A549 (cell line): ENCODE data around the gene SLC16A7. TPM values are rescaled to one million over a fixed set of nuclear protein-coding genes. Genes with fewer than 3 reads are reported as not detected.

Experiments
- ATAC-seq, 2 experiments: fragments of 200-7000 bp in 1 of 2; fragments of >200 bp in 1 of 2; cut with Nextera tagmentation in 1 of 2; cut with Tn5 transposase in 1 of 2; 3 replicates each; pipeline versions ENCODE4 v1.8.0 to v1.9.1; 2018 to 2020; ENCODE audit warnings: mild to moderate bottlenecking in 1 of 2, moderate library complexity in 1 of 2
- CTCF ChIA-PET: fragments of 300-600 bp; sonication (Branson Sonifier 250); formaldehyde crosslinking; extraction: SDS; loops from one replicate; lab custom pipeline; 2021; ENCODE audit warnings: antibody characterized with exemption, inconsistent platforms; lab: Yijun Ruan, JAX
- POLR2A ChIA-PET: fragments of 350-600 bp; formaldehyde crosslinking; extraction: SDS; loops from one replicate; lab custom pipeline; 2021; ENCODE audit warnings: antibody characterized with exemption, inconsistent platforms; lab: Yijun Ruan, JAX
- DNase-seq, 2 experiments: peaks; one replicate each; pipeline versions ENCODE4 v3.0.0 to v3.0.0-alpha.2; 2011 to 2016; ENCODE audit warnings: low read depth in 1 of 2, low spot score in 1 of 2
- FAIRE-seq: peaks from 2 replicates; lab custom pipeline; 2011; peaks lifted over from hg19 to GRCh38; lab: Jason Lieb, UNC
- H3K27ac ChIP-seq, 2 experiments: fragments of >200 bp; sonication (Bioruptor Twin); formaldehyde crosslinking; 3 replicates each; pipeline ENCODE4 v1.5.1; 2016 to 2017
- H3K4me1 ChIP-seq: fragments of >200 bp; sonication (Bioruptor Twin); formaldehyde crosslinking; 3 replicates; pipeline ENCODE4 v1.6.1; 2016
- H3K4me2 ChIP-seq: fragments of >200 bp; sonication (Bioruptor Twin); formaldehyde crosslinking; 3 replicates; pipeline ENCODE4 v1.6.1; 2016
- H3K4me3 ChIP-seq: fragments of >200 bp; sonication (Bioruptor Twin); formaldehyde crosslinking; 3 replicates; pipeline ENCODE4 v1.5.1; 2016
- H3K9me3 ChIP-seq: fragments of >200 bp; sonication (Bioruptor Twin); formaldehyde crosslinking; 3 replicates; pipeline ENCODE4 v1.6.1; 2016
- BHLHE40 ChIP-seq: IDR thresholded peaks from 2 replicates; pipeline ENCODE4 v1.6.1; 2012; ENCODE audit warnings: low read depth, low read length, inconsistent platforms
- CBX2 ChIP-seq: fragments of 200-600 bp; sonication (generic); IDR thresholded peaks from 2 replicates; pipeline ENCODE4 v1.6.1; 2016; ENCODE audit warnings: low read depth, mild to moderate bottlenecking, borderline replicate concordance
- CHD4 ChIP-seq: fragments of 200-600 bp; sonication (generic); IDR thresholded peaks from 2 replicates; pipeline ENCODE4 v1.6.1; 2016; ENCODE audit warnings: antibody characterized with exemption, mild to moderate bottlenecking, borderline replicate concordance
- EHMT2 ChIP-seq: fragments of 200-600 bp; sonication (generic); IDR thresholded peaks from 2 replicates; pipeline ENCODE4 v1.6.1; 2016; ENCODE audit warnings: antibody characterized with exemption, low read depth, mild to moderate bottlenecking, moderate library complexity
- ESRRA ChIP-seq: fragments of 150-350 bp; IDR thresholded peaks from 2 replicates; pipeline ENCODE4 v1.6.1; 2014; ENCODE audit warnings: mild to moderate bottlenecking, low read length, borderline replicate concordance
- FOSB ChIP-seq: fragments of 250-450 bp; sonication (Bioruptor Pico); IDR thresholded peaks from 2 replicates; pipeline ENCODE4 v1.5.0; 2020; ENCODE audit warnings: mild to moderate bottlenecking, moderate library complexity
- FOSL2 ChIP-seq, 2 experiments: fragments of 450-650 bp in 1 of 2; fragments of >200 bp in 1 of 2; sonication (Bioruptor Twin) in 1 of 2; formaldehyde crosslinking; IDR thresholded peaks; 2 replicates each; pipeline versions ENCODE4 v1.5.0 to v1.6.1; 2016 to 2020; ENCODE audit warnings: mild to moderate bottlenecking in 1 of 2, moderate library complexity in 1 of 2
- FOXS1 ChIP-seq: fragments of 250-450 bp; sonication (Bioruptor Pico); IDR thresholded peaks from 2 replicates; pipeline ENCODE4 v1.5.0; 2020; ENCODE audit warnings: mild to moderate bottlenecking, moderate library complexity
- GATA3 ChIP-seq: IDR thresholded peaks from 2 replicates; pipeline ENCODE4 v1.6.1; 2012; ENCODE audit warnings: borderline replicate concordance
- HOXA7 ChIP-seq: fragments of 250-450 bp; sonication (Bioruptor Pico); IDR thresholded peaks from 2 replicates; pipeline ENCODE4 v1.5.0; 2020; ENCODE audit warnings: mild to moderate bottlenecking, moderate library complexity
- HOXB13 ChIP-seq: fragments of 250-450 bp; sonication (Bioruptor Pico); IDR thresholded peaks from 2 replicates; pipeline ENCODE4 v1.5.0; 2020; ENCODE audit warnings: low read depth, mild to moderate bottlenecking, moderate library complexity
- JUNB ChIP-seq: fragments of >200 bp; sonication (Bioruptor Twin); formaldehyde crosslinking; IDR thresholded peaks from 2 replicates; pipeline ENCODE4 v1.6.1; 2016
- KDM1A ChIP-seq: fragments of 200-600 bp; sonication (generic); IDR thresholded peaks from 2 replicates; pipeline ENCODE4 v1.6.1; 2016; ENCODE audit warnings: low read depth, mild to moderate bottlenecking
- KDM5A ChIP-seq: fragments of 200-600 bp; sonication (generic); IDR thresholded peaks from 2 replicates; pipeline ENCODE4 v1.6.1; 2016; ENCODE audit warnings: antibody characterized with exemption, mild to moderate bottlenecking
- MAFK ChIP-seq: fragments of 450-650 bp; IDR thresholded peaks from 2 replicates; pipeline ENCODE4 v1.6.1; 2014; ENCODE audit not compliant: partially characterized antibody
- MAZ ChIP-seq: fragments of 150-350 bp; IDR thresholded peaks from 2 replicates; pipeline ENCODE4 v1.6.1; 2014; ENCODE audit warnings: antibody characterized with exemption, low read depth, low read length, borderline replicate concordance
- NR3C1 ChIP-seq: fragments of >200 bp; sonication (Bioruptor Twin); formaldehyde crosslinking; IDR thresholded peaks from 3 replicates; pipeline ENCODE4 v1.6.1; 2017
- RAD21 ChIP-seq, 2 experiments: fragments of >200 bp in 1 of 2; sonication (Bioruptor Twin) in 1 of 2; formaldehyde crosslinking in 1 of 2; IDR thresholded peaks in 1 of 2; conservative IDR thresholded peaks in 1 of 2; 2 replicates in 1 of 2; 3 replicates in 1 of 2; pipeline ENCODE4 v1.6.1; 2012 to 2018; ENCODE audit warnings: inconsistent platforms in 1 of 2
- RARB ChIP-seq: fragments of 250-450 bp; sonication (Bioruptor Pico); IDR thresholded peaks from 2 replicates; pipeline ENCODE4 v1.8.0; 2021; ENCODE audit warnings: mild to moderate bottlenecking, moderate library complexity
- RFX5 ChIP-seq: fragments of 450-650 bp; IDR thresholded peaks from 2 replicates; pipeline ENCODE4 v1.7.1; 2014; ENCODE audit warnings: antibody characterized with exemption, mild to moderate bottlenecking, moderate library complexity
- WGBS: methylation state at CpG from one replicate; pipeline ENCODE4 v1.1.6; 2017; ENCODE audit errors: missing lambda C conversion rate; 5-methylcytosine and 5-hydroxymethylcytosine counted together
- polyA plus RNA-seq, 4 experiments: library from polyadenylated mRNA; depleted of rRNA in 3 of 4; stranded (reverse); fragments of >200 nt; fragmentation: RNase III in 1 of 4; extraction: RNeasy Plus Mini Kit Qiagen cat#74134 plus additional on column Dnase treatment in 1 of 4; gene quantifications; 2 replicates in 3 of 4; 3 replicates in 1 of 4; pipeline ENCODE4 v1.2.3, GENCODE V29; 2011 to 2017
- TF ChIP-seq, protein P1 (sequence below): fragments of 450-650 bp; IDR thresholded peaks from 2 replicates; pipeline ENCODE4 v1.6.1; 2014; ENCODE audit warnings: antibody characterized with exemption
- TF ChIP-seq, protein P2 (sequence below): fragments of >200 bp; sonication (Bioruptor Twin); formaldehyde crosslinking; IDR thresholded peaks from 3 replicates; pipeline ENCODE4 v1.5.1; 2016
- TF ChIP-seq, protein P3 (sequence below): fragments of 200-600 bp; sonication (generic); IDR thresholded peaks from 2 replicates; pipeline ENCODE4 v1.6.1; 2016; ENCODE audit warnings: antibody characterized with exemption, mild to moderate bottlenecking, moderate library complexity
- TF ChIP-seq, protein P4 (sequence below): IDR thresholded peaks from 2 replicates; pipeline ENCODE4 v1.6.1; 2012
- TF ChIP-seq, protein P5 (sequence below): IDR thresholded peaks from 2 replicates; pipeline ENCODE4 v1.6.1; 2012
- TF ChIP-seq, protein P6 (sequence below): fragments of >200 bp; sonication (Bioruptor Twin); formaldehyde crosslinking; IDR thresholded peaks from 2 replicates; pipeline ENCODE4 v1.6.1; 2016

SLC16A7 gene
- polyA plus RNA-seq, 2 of the 4 experiments (the other 2 are of a cell fraction), result 0.14 to 0.23 TPM

DNA sequence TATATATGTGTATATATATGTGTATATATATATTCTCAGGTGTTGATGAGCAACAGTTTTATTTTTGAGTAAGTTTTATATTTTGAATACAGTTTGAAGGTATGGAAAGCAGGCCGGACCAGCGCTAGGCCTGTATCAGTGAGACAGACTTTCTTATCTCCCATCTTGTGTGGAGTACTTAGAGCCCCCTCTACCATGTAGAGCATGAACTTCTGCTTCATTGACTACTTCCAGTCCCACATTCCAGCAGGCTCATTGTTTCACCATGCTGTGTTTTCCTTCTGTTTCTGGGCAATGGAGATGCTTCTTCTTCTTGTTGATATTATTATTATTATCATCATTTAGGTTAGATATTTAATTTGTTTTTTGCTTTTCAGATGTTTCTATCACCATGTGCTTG lies 76.4 kb downstream of the SLC16A7 start:
- ChIA-PET POLR2A (no interaction called here), CTCF (no interaction called here)
- no peak for ATAC-seq
- H3K9me3 ChIP-seq, result peaks cover 7% of the 10 kb centered on the region; the same call in 1 of the 3 replicates
- H3K4me3 ChIP-seq, result no peak overlapping the region
- no peak for FAIRE-seq
- no peak overlapping the region for H3K27ac ChIP-seq
- DNase-seq, result no peak
- H3K4me1 ChIP-seq, result no peaks in the 10 kb centered on the region
- no peak for TF ChIP-seq JUNB
- TF ChIP-seq FOXS1, result no peak
- TF ChIP-seq KDM5A, result no peak
- TF ChIP-seq, protein P1, sequence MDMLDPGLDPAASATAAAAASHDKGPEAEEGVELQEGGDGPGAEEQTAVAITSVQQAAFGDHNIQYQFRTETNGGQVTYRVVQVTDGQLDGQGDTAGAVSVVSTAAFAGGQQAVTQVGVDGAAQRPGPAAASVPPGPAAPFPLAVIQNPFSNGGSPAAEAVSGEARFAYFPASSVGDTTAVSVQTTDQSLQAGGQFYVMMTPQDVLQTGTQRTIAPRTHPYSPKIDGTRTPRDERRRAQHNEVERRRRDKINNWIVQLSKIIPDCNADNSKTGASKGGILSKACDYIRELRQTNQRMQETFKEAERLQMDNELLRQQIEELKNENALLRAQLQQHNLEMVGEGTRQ, result no peak
- no peak for TF ChIP-seq NR3C1
- no peak for TF ChIP-seq RFX5
- TF ChIP-seq MAZ, result no peak
- no peak for TF ChIP-seq CHD4
- WGBS, result 87% methylated on average over 2 of the region's 2 CpGs
- no peak overlapping the region for H3K4me2 ChIP-seq

DNA sequence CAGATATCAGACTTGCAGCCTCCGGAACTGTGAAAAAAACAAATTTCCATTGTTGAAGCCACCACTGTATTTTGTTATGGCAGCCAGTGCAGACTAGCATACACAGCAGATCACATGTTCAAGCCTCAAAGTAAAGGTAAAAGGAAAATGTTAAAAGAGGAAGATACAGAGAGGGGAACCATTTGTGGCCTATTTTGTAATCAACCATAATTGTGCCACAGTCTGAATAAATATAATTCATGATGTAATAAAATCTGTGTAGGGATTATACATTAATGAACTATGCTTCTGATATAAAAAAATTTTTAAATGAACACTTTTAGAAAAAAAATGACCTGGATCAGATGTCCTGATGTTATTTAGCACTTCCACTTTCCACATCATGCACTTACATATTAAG lies 79.6 kb downstream of the SLC16A7 start:
- no peaks in the 10 kb centered on the region for H3K4me1 ChIP-seq
- CTCF ChIA-PET, result no interaction called here
- H3K4me3 ChIP-seq, result no peak overlapping the region
- TF ChIP-seq BHLHE40, result no peak
- TF ChIP-seq HOXA7 (CRISPR knock-in tag), result no peak
- no peak overlapping the region for H3K27ac ChIP-seq
- H3K4me2 ChIP-seq, result no peak overlapping the region
- FAIRE-seq (no peak), ATAC-seq (no peak), DNase-seq (no peak)
- POLR2A ChIA-PET, result no interaction called here
- 91% methylated on average over 1 of the region's 1 CpG for WGBS
- no peaks in the 10 kb centered on the region; the same call in 2 of the 3 replicates for H3K9me3 ChIP-seq

DNA sequence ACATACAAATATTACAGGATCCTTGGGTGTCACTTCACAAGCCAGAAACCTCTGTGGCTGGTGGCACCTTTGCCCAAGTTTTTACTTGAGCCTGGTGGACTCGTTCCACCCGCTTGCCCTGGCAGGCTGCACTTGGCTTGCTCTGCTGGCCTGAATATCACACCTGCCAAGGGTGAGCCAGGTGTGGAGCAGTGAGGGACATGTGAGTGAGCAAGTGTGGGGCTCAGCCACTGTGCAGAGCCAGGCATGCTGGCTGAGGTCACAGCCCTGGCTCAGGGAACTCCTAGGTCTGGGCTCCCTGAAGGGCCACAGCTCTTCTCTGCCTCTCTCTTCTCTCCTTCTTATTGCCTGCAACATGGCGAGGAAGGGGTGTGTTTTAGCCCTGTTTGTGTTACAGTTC lies 82.0 kb downstream of the SLC16A7 start:
- CTCF ChIA-PET, result no interaction called here

More for the DNA sequence above, 82.0 kb downstream of the SLC16A7 start:
- no peaks in the 10 kb centered on the region for H3K4me1 ChIP-seq
- ATAC-seq (no peak), DNase-seq (no peak), FAIRE-seq (no peak)
- 3% methylated on average over 3 of the region's 3 CpGs for WGBS
- H3K9me3 ChIP-seq, result peaks cover 3% of the 10 kb centered on the region; the same call in 1 of the 3 replicates
- no peak overlapping the region for H3K27ac ChIP-seq
- H3K4me2 ChIP-seq, result no peak overlapping the region
- TF ChIP-seq JUNB, result no peak
- TF ChIP-seq, protein P2, sequence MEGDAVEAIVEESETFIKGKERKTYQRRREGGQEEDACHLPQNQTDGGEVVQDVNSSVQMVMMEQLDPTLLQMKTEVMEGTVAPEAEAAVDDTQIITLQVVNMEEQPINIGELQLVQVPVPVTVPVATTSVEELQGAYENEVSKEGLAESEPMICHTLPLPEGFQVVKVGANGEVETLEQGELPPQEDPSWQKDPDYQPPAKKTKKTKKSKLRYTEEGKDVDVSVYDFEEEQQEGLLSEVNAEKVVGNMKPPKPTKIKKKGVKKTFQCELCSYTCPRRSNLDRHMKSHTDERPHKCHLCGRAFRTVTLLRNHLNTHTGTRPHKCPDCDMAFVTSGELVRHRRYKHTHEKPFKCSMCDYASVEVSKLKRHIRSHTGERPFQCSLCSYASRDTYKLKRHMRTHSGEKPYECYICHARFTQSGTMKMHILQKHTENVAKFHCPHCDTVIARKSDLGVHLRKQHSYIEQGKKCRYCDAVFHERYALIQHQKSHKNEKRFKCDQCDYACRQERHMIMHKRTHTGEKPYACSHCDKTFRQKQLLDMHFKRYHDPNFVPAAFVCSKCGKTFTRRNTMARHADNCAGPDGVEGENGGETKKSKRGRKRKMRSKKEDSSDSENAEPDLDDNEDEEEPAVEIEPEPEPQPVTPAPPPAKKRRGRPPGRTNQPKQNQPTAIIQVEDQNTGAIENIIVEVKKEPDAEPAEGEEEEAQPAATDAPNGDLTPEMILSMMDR, result no peak
- TF ChIP-seq, protein P3, sequence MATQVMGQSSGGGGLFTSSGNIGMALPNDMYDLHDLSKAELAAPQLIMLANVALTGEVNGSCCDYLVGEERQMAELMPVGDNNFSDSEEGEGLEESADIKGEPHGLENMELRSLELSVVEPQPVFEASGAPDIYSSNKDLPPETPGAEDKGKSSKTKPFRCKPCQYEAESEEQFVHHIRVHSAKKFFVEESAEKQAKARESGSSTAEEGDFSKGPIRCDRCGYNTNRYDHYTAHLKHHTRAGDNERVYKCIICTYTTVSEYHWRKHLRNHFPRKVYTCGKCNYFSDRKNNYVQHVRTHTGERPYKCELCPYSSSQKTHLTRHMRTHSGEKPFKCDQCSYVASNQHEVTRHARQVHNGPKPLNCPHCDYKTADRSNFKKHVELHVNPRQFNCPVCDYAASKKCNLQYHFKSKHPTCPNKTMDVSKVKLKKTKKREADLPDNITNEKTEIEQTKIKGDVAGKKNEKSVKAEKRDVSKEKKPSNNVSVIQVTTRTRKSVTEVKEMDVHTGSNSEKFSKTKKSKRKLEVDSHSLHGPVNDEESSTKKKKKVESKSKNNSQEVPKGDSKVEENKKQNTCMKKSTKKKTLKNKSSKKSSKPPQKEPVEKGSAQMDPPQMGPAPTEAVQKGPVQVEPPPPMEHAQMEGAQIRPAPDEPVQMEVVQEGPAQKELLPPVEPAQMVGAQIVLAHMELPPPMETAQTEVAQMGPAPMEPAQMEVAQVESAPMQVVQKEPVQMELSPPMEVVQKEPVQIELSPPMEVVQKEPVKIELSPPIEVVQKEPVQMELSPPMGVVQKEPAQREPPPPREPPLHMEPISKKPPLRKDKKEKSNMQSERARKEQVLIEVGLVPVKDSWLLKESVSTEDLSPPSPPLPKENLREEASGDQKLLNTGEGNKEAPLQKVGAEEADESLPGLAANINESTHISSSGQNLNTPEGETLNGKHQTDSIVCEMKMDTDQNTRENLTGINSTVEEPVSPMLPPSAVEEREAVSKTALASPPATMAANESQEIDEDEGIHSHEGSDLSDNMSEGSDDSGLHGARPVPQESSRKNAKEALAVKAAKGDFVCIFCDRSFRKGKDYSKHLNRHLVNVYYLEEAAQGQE, result no peak
- no peak for TF ChIP-seq RAD21 (conservative IDR thresholded peaks at IDR 0.05 in 1 of 2, IDR thresholded peaks at IDR 0.05 in 1 of 2)
- TF ChIP-seq KDM5A, result no peak
- TF ChIP-seq, protein P4, sequence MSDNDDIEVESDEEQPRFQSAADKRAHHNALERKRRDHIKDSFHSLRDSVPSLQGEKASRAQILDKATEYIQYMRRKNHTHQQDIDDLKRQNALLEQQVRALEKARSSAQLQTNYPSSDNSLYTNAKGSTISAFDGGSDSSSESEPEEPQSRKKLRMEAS, result no peak
- TF ChIP-seq EHMT2, result no peak
- TF ChIP-seq RFX5, result no peak
- no peak for TF ChIP-seq MAFK
- TF ChIP-seq, protein P1, result no peak
- TF ChIP-seq, protein P5, sequence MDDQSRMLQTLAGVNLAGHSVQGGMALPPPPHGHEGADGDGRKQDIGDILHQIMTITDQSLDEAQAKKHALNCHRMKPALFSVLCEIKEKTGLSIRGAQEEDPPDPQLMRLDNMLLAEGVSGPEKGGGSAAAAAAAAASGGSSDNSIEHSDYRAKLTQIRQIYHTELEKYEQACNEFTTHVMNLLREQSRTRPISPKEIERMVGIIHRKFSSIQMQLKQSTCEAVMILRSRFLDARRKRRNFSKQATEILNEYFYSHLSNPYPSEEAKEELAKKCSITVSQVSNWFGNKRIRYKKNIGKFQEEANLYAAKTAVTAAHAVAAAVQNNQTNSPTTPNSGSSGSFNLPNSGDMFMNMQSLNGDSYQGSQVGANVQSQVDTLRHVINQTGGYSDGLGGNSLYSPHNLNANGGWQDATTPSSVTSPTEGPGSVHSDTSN, result no peak
- no peak for TF ChIP-seq KDM1A
- no peak for TF ChIP-seq RARB
- TF ChIP-seq GATA3, result no peak
- no peak for TF ChIP-seq FOSL2 (IDR thresholded peaks at IDR 0.05)
- TF ChIP-seq FOSL2 (CRISPR knock-in tag; IDR thresholded peaks at IDR 0.05), result no peak
- no peak for TF ChIP-seq CBX2
- TF ChIP-seq ESRRA, result no peak
- TF ChIP-seq FOSB (CRISPR knock-in tag), result no peak
- no peak for TF ChIP-seq HOXB13
- TF ChIP-seq, protein P6, sequence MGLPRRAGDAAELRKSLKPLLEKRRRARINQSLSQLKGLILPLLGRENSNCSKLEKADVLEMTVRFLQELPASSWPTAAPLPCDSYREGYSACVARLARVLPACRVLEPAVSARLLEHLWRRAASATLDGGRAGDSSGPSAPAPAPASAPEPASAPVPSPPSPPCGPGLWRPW, result no peak
- TF ChIP-seq, all 56 proteins: peak for 0
- POLR2A ChIA-PET, result no interaction called here
- no peak overlapping the region for H3K4me3 ChIP-seq
